Neural cell (in vitro differentiated cells): ENCODE results near the gene TGM4. TPM values are rescaled to one million over a fixed set of nuclear protein-coding genes. Genes with fewer than 3 reads are reported as not detected.

ENCODE experiments used
- H2AFZ ChIP-seq: fragments of 200-600, 300-800 bp; sonication (generic), shearing (Covaris generic); 2 replicates; pipeline ENCODE4 v1.6.0; 2014; ENCODE audit warnings: low read depth, mild to moderate bottlenecking, antibody characterized with exemption, low read length, moderate library complexity
- H3F3A ChIP-seq: fragments of 200-600 bp; shearing (Covaris generic); 2 replicates; pipeline ENCODE4 v1.6.1; 2016; ENCODE audit warnings: mild to moderate bottlenecking, moderate library complexity, mixed read lengths, antibody characterized with exemption, low read length; ENCODE audit not compliant: insufficient read depth, poor library complexity, severe bottlenecking
- H3K27ac ChIP-seq: fragments of 200-600, 300-800 bp; sonication (generic), shearing (Covaris generic); 2 replicates; pipeline ENCODE4 v1.5.1; 2014; ENCODE audit warnings: mild to moderate bottlenecking, low read length, moderate library complexity
- H3K27me3 ChIP-seq: fragments of 300-800, 200-600 bp; sonication (generic), shearing (Covaris generic); 2 replicates; pipeline ENCODE4 v1.6.0; 2014; ENCODE audit warnings: mild to moderate bottlenecking, low read depth, low read length, moderate library complexity; ENCODE audit not compliant: insufficient read depth
- H3K36me3 ChIP-seq: fragments of 300-800, 200-600 bp; sonication (generic), shearing (Covaris generic); 2 replicates; pipeline ENCODE4 v1.5.1; 2014; ENCODE audit warnings: mild to moderate bottlenecking, antibody characterized with exemption, low read length, moderate library complexity; ENCODE audit not compliant: insufficient read depth
- H3K4me2 ChIP-seq: fragments of 300-800, 200-600 bp; sonication (generic), shearing (Covaris generic); 2 replicates; pipeline ENCODE4 v1.6.0; 2014; ENCODE audit warnings: mild to moderate bottlenecking, low read length
- H3K4me3 ChIP-seq: fragments of 300-800, 200-600 bp; sonication (generic), shearing (Covaris generic); 2 replicates; pipeline ENCODE4 v1.5.1; 2014; ENCODE audit warnings: mild to moderate bottlenecking, low read length, moderate library complexity
- H3K79me2 ChIP-seq: fragments of 200-600 bp; shearing (Covaris generic); replicated peaks from 2 replicates; pipeline ENCODE4 v1.6.0; 2014; ENCODE audit warnings: mild to moderate bottlenecking, low read length, moderate library complexity; ENCODE audit not compliant: insufficient read depth
- H3K9ac ChIP-seq: fragments of 300-800, 200-600 bp; sonication (generic), shearing (Covaris generic); 2 replicates; pipeline ENCODE4 v1.6.1; 2016; ENCODE audit warnings: mild to moderate bottlenecking, low read length, mixed read lengths
- H3K9me2 ChIP-seq: fragments of 200-600 bp; shearing (Covaris generic); 2 replicates; pipeline ENCODE4 v1.6.1; 2016; ENCODE audit warnings: mild to moderate bottlenecking, low read length, mixed read lengths; ENCODE audit not compliant: insufficient read depth
- H3K9me3 ChIP-seq: fragments of 200-600, 300-800 bp; sonication (generic), shearing (Covaris generic); 2 replicates; pipeline ENCODE4 v1.6.1; 2016; ENCODE audit warnings: mild to moderate bottlenecking, mixed run types, low read length, moderate library complexity, mixed read lengths
- H4K20me1 ChIP-seq: fragments of 200-600 bp; shearing (Covaris generic); 2 replicates; pipeline ENCODE4 v1.6.1; 2016; ENCODE audit warnings: mild to moderate bottlenecking, mixed run types; ENCODE audit not compliant: insufficient read depth
- EP300 ChIP-seq: fragments of 450-650 bp; conservative IDR thresholded peaks from 2 replicates; pipeline ENCODE4 v1.6.1; 2014; ENCODE audit warnings: antibody characterized with exemption, mild to moderate bottlenecking, moderate library complexity; ENCODE audit not compliant: poor library complexity, severe bottlenecking
- EZH2 ChIP-seq: fragments of 200-600, 300-800 bp; shearing (Covaris generic), sonication (generic); IDR thresholded peaks from 2 replicates; pipeline ENCODE4 v1.6.1; 2014; ENCODE audit warnings: antibody characterized with exemption, low read length, borderline replicate concordance, mild to moderate bottlenecking; ENCODE audit not compliant: insufficient read depth, poor library complexity, severe bottlenecking
- MXI1 ChIP-seq: fragments of 450-650 bp; conservative IDR thresholded peaks from 2 replicates; pipeline ENCODE4 v1.6.1; 2014; ENCODE audit warnings: antibody characterized with exemption, mild to moderate bottlenecking; ENCODE audit not compliant: poor library complexity, severe bottlenecking
- POLR2AphosphoS5 ChIP-seq: IDR thresholded peaks from 2 replicates; pipeline ENCODE4 v1.6.1; 2012
- RAD21 ChIP-seq: fragments of 450-650 bp; conservative IDR thresholded peaks from 2 replicates; pipeline ENCODE4 v1.6.1; 2014; ENCODE audit warnings: antibody characterized with exemption, mild to moderate bottlenecking, moderate library complexity
- SMC3 ChIP-seq: fragments of 450-650 bp; conservative IDR thresholded peaks from 2 replicates; pipeline ENCODE4 v1.6.1; 2014; ENCODE audit warnings: antibody characterized with exemption, mild to moderate bottlenecking, moderate library complexity; ENCODE audit not compliant: poor library complexity
- TAF1 ChIP-seq: IDR thresholded peaks from 2 replicates; pipeline ENCODE4 v1.6.1; 2012; ENCODE audit warnings: low read depth
- polyA plus RNA-seq: library from polyadenylated mRNA; depleted of rRNA; stranded (reverse); fragments of >200 nt; gene quantifications from 2 replicates; pipeline ENCODE4 v1.2.3, GENCODE V29; 2014
- TF ChIP-seq, protein P1 (sequence below): fragments of 450-650 bp; IDR thresholded peaks from 2 replicates; pipeline ENCODE4 v1.5.1; 2014; ENCODE audit warnings: antibody characterized with exemption, mild to moderate bottlenecking, moderate library complexity; ENCODE audit not compliant: poor library complexity, severe bottlenecking
- TF ChIP-seq, protein P2 (sequence below): IDR thresholded peaks from 2 replicates; pipeline ENCODE4 v1.6.1; 2012; ENCODE audit warnings: borderline replicate concordance

The TGM4 gene
- polyA plus RNA-seq, 1 donor from 2014 or later: not detected

DNA sequence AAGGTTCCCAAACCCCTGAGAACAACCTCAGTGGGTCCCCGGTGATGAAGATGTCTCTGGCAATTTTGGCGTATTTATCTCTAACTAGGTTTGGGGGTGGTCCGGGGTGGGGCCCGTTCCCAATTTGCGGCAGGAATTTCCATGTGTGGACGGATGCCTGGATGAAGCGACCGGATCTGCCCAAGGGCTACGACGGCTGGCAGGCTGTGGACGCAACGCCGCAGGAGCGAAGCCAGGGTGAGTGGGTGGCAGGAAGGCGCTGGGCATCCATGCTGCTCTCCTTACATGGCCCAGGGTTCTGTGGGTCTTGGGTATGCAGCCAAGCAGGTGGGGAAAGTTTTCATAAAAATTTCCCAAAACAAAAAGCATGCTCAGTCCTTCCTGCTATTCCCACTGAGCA is 29.3 kb downstream of the TGM4 start:
- H3K9me2 ChIP-seq: no peaks in the 10 kb centered on the region
- H3K9me3 ChIP-seq: no peaks in the 10 kb centered on the region

DNA sequence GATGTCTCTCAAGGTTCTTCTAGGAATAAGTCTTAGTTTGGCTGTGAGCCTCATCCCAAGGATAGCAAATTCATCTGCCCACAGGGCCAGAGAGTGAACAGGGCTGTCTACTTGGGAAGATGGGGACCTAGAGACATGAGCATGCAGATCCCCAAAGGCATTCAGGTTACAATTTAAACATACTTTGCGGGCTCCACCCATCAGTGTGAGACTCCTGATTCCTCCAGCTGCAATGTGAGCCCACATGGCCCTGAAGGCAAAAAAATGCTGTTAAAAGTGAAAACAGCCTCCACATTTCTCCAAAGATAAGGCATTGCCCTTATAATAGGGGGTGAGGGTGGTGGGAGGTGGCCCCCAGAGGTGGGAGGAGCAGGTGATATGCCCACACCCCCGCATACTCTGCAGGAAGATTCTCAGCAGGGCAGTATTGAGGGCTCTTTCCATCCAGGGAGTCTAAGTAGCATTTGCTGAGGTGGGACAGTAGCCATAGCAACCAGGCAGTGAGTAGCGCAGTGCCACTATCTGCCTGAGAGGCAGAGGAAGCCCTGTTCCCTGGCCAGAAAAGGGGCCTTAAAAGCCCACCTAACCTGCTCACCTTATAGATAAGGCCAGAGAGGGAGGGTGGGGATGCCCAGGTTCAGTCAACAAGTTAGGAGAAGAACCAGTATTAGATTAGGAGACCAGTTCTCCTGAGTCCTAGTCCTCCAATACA is 31.2 kb downstream of the TGM4 start:
- no peak overlapping the region for H3K4me2 ChIP-seq
- H3K27me3 ChIP-seq: no peaks in the 10 kb centered on the region
- no peak overlapping the region for H3K9ac ChIP-seq
- no peak overlapping the region for H3K4me3 ChIP-seq
- no peaks in the 10 kb centered on the region for H3K9me3 ChIP-seq
- H3K9me2 ChIP-seq: no peaks in the 10 kb centered on the region
- H3K36me3 ChIP-seq: no peaks in the 10 kb centered on the region
- H2AFZ ChIP-seq: no peak overlapping the region
- no peaks in the 10 kb centered on the region for H3K79me2 ChIP-seq
- H4K20me1 ChIP-seq: no peaks in the 10 kb centered on the region
- TF ChIP-seq RAD21: no peak
- TF ChIP-seq TAF1: no peak
- TF ChIP-seq POLR2AphosphoS5: no peak
- TF ChIP-seq, protein P1, sequence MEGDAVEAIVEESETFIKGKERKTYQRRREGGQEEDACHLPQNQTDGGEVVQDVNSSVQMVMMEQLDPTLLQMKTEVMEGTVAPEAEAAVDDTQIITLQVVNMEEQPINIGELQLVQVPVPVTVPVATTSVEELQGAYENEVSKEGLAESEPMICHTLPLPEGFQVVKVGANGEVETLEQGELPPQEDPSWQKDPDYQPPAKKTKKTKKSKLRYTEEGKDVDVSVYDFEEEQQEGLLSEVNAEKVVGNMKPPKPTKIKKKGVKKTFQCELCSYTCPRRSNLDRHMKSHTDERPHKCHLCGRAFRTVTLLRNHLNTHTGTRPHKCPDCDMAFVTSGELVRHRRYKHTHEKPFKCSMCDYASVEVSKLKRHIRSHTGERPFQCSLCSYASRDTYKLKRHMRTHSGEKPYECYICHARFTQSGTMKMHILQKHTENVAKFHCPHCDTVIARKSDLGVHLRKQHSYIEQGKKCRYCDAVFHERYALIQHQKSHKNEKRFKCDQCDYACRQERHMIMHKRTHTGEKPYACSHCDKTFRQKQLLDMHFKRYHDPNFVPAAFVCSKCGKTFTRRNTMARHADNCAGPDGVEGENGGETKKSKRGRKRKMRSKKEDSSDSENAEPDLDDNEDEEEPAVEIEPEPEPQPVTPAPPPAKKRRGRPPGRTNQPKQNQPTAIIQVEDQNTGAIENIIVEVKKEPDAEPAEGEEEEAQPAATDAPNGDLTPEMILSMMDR: no peak
- TF ChIP-seq, protein P2, sequence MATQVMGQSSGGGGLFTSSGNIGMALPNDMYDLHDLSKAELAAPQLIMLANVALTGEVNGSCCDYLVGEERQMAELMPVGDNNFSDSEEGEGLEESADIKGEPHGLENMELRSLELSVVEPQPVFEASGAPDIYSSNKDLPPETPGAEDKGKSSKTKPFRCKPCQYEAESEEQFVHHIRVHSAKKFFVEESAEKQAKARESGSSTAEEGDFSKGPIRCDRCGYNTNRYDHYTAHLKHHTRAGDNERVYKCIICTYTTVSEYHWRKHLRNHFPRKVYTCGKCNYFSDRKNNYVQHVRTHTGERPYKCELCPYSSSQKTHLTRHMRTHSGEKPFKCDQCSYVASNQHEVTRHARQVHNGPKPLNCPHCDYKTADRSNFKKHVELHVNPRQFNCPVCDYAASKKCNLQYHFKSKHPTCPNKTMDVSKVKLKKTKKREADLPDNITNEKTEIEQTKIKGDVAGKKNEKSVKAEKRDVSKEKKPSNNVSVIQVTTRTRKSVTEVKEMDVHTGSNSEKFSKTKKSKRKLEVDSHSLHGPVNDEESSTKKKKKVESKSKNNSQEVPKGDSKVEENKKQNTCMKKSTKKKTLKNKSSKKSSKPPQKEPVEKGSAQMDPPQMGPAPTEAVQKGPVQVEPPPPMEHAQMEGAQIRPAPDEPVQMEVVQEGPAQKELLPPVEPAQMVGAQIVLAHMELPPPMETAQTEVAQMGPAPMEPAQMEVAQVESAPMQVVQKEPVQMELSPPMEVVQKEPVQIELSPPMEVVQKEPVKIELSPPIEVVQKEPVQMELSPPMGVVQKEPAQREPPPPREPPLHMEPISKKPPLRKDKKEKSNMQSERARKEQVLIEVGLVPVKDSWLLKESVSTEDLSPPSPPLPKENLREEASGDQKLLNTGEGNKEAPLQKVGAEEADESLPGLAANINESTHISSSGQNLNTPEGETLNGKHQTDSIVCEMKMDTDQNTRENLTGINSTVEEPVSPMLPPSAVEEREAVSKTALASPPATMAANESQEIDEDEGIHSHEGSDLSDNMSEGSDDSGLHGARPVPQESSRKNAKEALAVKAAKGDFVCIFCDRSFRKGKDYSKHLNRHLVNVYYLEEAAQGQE: no peak
- H3K27ac ChIP-seq: no peak overlapping the region
- no peaks in the 10 kb centered on the region for H3F3A ChIP-seq

More for the DNA sequence above, 29.3 kb downstream of the TGM4 start:
- Histone ChIP-seq H3K36me3 (no peaks in the 10 kb centered on the region), H2AFZ (no peak overlapping the region), H4K20me1 (no peaks in the 10 kb centered on the region), H3K4me2 (no peak overlapping the region), H3K27ac (no peak overlapping the region), H3K27me3 (no peaks in the 10 kb centered on the region), H3F3A (no peaks in the 10 kb centered on the region), H3K79me2 (no peaks in the 10 kb centered on the region), H3K4me3 (no peak overlapping the region), H3K9ac (no peak overlapping the region)
- no peak for TF ChIP-seq RAD21

DNA sequence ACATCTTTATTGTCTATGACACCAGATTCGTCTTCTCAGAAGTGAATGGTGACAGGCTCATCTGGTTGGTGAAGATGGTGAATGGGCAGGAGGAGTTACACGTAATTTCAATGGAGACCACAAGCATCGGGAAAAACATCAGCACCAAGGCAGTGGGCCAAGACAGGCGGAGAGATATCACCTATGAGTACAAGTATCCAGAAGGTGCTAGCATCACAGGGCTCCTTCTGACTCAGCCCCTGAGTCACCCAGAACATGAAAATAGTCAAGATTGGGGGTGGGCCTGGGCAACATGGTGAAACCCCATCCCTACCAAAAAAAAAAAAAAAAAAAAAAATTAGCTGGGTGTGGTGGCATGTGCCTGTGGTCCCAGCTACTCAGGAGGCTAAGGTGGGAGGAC is 32.6 kb downstream of the TGM4 start:
- no peaks in the 10 kb centered on the region for H3F3A ChIP-seq
- no peaks in the 10 kb centered on the region for H4K20me1 ChIP-seq
- no peak overlapping the region for H3K27ac ChIP-seq
- TF ChIP-seq RAD21: no peak
- TF ChIP-seq EP300: no peak
- TF ChIP-seq SMC3: no peak
- TF ChIP-seq, protein P2: no peak
- no peak for TF ChIP-seq MXI1
- no peak for TF ChIP-seq TAF1
- TF ChIP-seq POLR2AphosphoS5: no peak
- no peak for TF ChIP-seq EZH2
- TF ChIP-seq, protein P1: no peak
- no peak overlapping the region for H2AFZ ChIP-seq
- H3K9me3 ChIP-seq: no peaks in the 10 kb centered on the region
- H3K9me2 ChIP-seq: no peaks in the 10 kb centered on the region
- no peaks in the 10 kb centered on the region for H3K27me3 ChIP-seq
- no peaks in the 10 kb centered on the region for H3K79me2 ChIP-seq
- H3K36me3 ChIP-seq: no peaks in the 10 kb centered on the region
- H3K4me3 ChIP-seq: no peak overlapping the region
- no peak overlapping the region for H3K9ac ChIP-seq
- no peak overlapping the region for H3K4me2 ChIP-seq
